ENCODE measurements around the gene NKAIN1.
"Not testable (repeated sequence)": the region's sequence is repeated elsewhere in the genome, so short reads cannot be mapped to it uniquely, and the experiment has no call there.

Gene NKAIN1

DNA sequence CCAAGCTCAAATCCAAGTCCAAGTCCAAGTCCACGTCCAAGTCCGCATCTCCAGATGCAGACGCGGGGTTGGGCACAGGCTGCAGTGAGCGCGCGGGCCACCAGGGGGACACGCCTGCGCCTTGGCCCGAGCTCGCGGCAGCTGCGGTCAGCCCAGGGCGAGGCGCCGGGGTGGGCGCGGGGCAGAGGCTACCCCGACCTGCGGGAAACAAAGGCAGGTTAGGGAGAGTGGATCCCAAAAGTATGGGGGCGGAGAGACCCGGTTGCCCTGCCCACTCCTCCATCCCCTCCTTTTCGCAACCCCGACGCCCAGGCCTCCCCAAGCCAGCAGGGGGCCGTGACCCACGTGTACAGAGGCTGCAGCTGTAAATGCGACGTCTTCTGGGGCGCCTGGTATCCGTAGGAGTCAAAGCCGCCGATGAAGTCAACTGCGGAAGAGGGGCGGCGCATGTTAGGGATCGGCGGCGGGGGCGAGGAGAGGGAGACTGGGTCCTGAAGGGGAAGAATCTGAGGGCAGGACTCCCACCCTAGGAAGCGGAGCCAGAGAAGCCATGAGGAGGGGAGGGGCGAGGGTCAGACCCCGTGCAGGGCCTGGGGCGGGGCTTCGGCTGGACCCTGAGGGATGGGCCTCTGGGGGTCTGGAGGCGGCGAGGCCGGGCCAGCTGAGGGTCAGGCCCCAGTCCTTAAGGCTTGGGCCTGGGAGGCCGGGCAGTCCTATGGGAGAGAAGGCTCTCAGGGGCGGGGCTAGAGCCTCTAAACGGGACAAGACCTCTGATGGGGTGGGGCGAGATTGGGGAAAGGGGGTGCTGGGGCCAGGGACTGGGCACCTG lies 58.0 kb downstream of the NKAIN1 start:
- Histone ChIP-seq H3K4me2 (ENCODE audit: low read depth, low read length, poor library complexity, severe bottlenecking) (peak overlapping the region; percentile 80), H2AFZ (ENCODE audit: low read length) (no peak overlapping the region; the same call in 1 of the 2 replicates), H3F3A (ENCODE audit: low read depth) (no peaks in the 10 kb centered on the region), H3K4me3 (ENCODE audit: low read length, poor library complexity, severe bottlenecking) (peak overlapping the region; percentile 57), H4K20me1 (ENCODE audit: insufficient read depth, low read length, poor library complexity, severe bottlenecking) (no peaks in the 10 kb centered on the region), H3K9me3 (ENCODE audit: insufficient read depth, low read depth, low read length) (no peaks in the 10 kb centered on the region), H3K9me2 (replicated peaks; ENCODE audit: low read depth, low read length) (no peaks in the 10 kb centered on the region), H3K4me1 (ENCODE audit: insufficient read depth, low read length, poor library complexity, severe bottlenecking) (no peaks in the 10 kb centered on the region), H3K36me3 (ENCODE audit: insufficient read depth, low read length) (no peaks in the 10 kb centered on the region), H3K27me3 (ENCODE audit: insufficient read depth, low read length, poor library complexity, severe bottlenecking) (no peaks in the 10 kb centered on the region), H3K9ac (ENCODE audit: low read depth, low read length, poor library complexity, severe bottlenecking) (no peak overlapping the region), H3K79me2 (ENCODE audit: insufficient read depth, low read length) (no peaks in the 10 kb centered on the region)
- TF ChIP-seq CTCF (conservative IDR thresholded peaks at IDR 0.05; ENCODE audit: low read length) (peak; percentile 67), EZH2phosphoT487 (IDR thresholded peaks at IDR 0.05; ENCODE audit: borderline replicate concordance) (no peak)

GRCh38 chr1:31180338-31180737 lies 59.3 kb downstream of the NKAIN1 start:
- no peaks in the 10 kb centered on the region for H3K36me3 ChIP-seq (ENCODE audit: insufficient read depth, low read length)
- H3K79me2 ChIP-seq (ENCODE audit: insufficient read depth, low read length) = no peaks in the 10 kb centered on the region
- H3K4me2 ChIP-seq (ENCODE audit: low read depth, low read length, poor library complexity, severe bottlenecking) = no peak overlapping the region
- no peaks in the 10 kb centered on the region for H4K20me1 ChIP-seq (ENCODE audit: insufficient read depth, low read length, poor library complexity, severe bottlenecking)
- H3K9me3 ChIP-seq (ENCODE audit: insufficient read depth, low read depth, low read length) = no peaks in the 10 kb centered on the region
- no peaks in the 10 kb centered on the region for H3F3A ChIP-seq (ENCODE audit: low read depth)
- no peaks in the 10 kb centered on the region for H3K27me3 ChIP-seq (ENCODE audit: insufficient read depth, low read length, poor library complexity, severe bottlenecking)
- H3K4me1 ChIP-seq (ENCODE audit: insufficient read depth, low read length, poor library complexity, severe bottlenecking) = no peaks in the 10 kb centered on the region
- no peak overlapping the region for H3K4me3 ChIP-seq (ENCODE audit: low read length, poor library complexity, severe bottlenecking)
- no peak for TF ChIP-seq CTCF (conservative IDR thresholded peaks at IDR 0.05; ENCODE audit: low read length)
- TF ChIP-seq EZH2phosphoT487 (IDR thresholded peaks at IDR 0.05; ENCODE audit: borderline replicate concordance) = no peak
- no peak overlapping the region for H3K9ac ChIP-seq (ENCODE audit: low read depth, low read length, poor library complexity, severe bottlenecking)
- H3K9me2 ChIP-seq (replicated peaks; ENCODE audit: low read depth, low read length) = no peaks in the 10 kb centered on the region
- H2AFZ ChIP-seq (ENCODE audit: low read length) = no peak overlapping the region

- not testable (repeated sequence) for H3K4me2 ChIP-seq (ENCODE audit: low read depth, low read length, poor library complexity, severe bottlenecking); H3K9ac ChIP-seq (ENCODE audit: low read depth, low read length, poor library complexity, severe bottlenecking); H3K9me2 ChIP-seq (replicated peaks; ENCODE audit: low read depth, low read length); H2AFZ ChIP-seq (ENCODE audit: low read length); H3K9me3 ChIP-seq (ENCODE audit: insufficient read depth, low read depth, low read length); H3K79me2 ChIP-seq (ENCODE audit: insufficient read depth, low read length); H3K36me3 ChIP-seq (ENCODE audit: insufficient read depth, low read length); H3F3A ChIP-seq (ENCODE audit: low read depth); H3K27me3 ChIP-seq (ENCODE audit: insufficient read depth, low read length, poor library complexity, severe bottlenecking); H3K4me3 ChIP-seq (ENCODE audit: low read length, poor library complexity, severe bottlenecking); H3K4me1 ChIP-seq (ENCODE audit: insufficient read depth, low read length, poor library complexity, severe bottlenecking); H4K20me1 ChIP-seq (ENCODE audit: insufficient read depth, low read length, poor library complexity, severe bottlenecking)
These were observed 63.4 kb downstream of the NKAIN1 start for GRCh38 chr1:31176291-31176690.

GRCh38 chr1:31170486-31170735 lies 69.3 kb downstream of the NKAIN1 start:
- Histone ChIP-seq H4K20me1 (ENCODE audit: insufficient read depth, low read length, poor library complexity, severe bottlenecking) (no peaks in the 10 kb centered on the region), H3K4me3 (ENCODE audit: low read length, poor library complexity, severe bottlenecking) (no peak overlapping the region), H3K4me1 (ENCODE audit: insufficient read depth, low read length, poor library complexity, severe bottlenecking) (peaks cover 7% of the 10 kb centered on the region), H3K9me2 (replicated peaks; ENCODE audit: low read depth, low read length) (no peaks in the 10 kb centered on the region), H3K9me3 (ENCODE audit: insufficient read depth, low read depth, low read length) (no peaks in the 10 kb centered on the region), H3K27me3 (ENCODE audit: insufficient read depth, low read length, poor library complexity, severe bottlenecking) (no peaks in the 10 kb centered on the region), H3K36me3 (ENCODE audit: insufficient read depth, low read length) (no peaks in the 10 kb centered on the region), H3K79me2 (ENCODE audit: insufficient read depth, low read length) (no peaks in the 10 kb centered on the region), H2AFZ (ENCODE audit: low read length) (no peak overlapping the region), H3K4me2 (ENCODE audit: low read depth, low read length, poor library complexity, severe bottlenecking) (no peak overlapping the region), H3K9ac (ENCODE audit: low read depth, low read length, poor library complexity, severe bottlenecking) (no peak overlapping the region), H3F3A (ENCODE audit: low read depth) (no peaks in the 10 kb centered on the region)
- TF ChIP-seq CTCF (conservative IDR thresholded peaks at IDR 0.05; ENCODE audit: low read length) = no peak
- TF ChIP-seq EZH2phosphoT487 (IDR thresholded peaks at IDR 0.05; ENCODE audit: borderline replicate concordance) = no peak
